ENCODE measurements around the gene CTTN. TPM values are rescaled to one million over a fixed set of nuclear protein-coding genes. Genes with fewer than 3 reads are reported as not detected.

CTTN gene
- total and polyA plus RNA-seq, 2 of the 13 experiments (the other 11 are each of a cell fraction or from before 2014, with no cell fraction given), result 84.4 to 114 TPM

DNA sequence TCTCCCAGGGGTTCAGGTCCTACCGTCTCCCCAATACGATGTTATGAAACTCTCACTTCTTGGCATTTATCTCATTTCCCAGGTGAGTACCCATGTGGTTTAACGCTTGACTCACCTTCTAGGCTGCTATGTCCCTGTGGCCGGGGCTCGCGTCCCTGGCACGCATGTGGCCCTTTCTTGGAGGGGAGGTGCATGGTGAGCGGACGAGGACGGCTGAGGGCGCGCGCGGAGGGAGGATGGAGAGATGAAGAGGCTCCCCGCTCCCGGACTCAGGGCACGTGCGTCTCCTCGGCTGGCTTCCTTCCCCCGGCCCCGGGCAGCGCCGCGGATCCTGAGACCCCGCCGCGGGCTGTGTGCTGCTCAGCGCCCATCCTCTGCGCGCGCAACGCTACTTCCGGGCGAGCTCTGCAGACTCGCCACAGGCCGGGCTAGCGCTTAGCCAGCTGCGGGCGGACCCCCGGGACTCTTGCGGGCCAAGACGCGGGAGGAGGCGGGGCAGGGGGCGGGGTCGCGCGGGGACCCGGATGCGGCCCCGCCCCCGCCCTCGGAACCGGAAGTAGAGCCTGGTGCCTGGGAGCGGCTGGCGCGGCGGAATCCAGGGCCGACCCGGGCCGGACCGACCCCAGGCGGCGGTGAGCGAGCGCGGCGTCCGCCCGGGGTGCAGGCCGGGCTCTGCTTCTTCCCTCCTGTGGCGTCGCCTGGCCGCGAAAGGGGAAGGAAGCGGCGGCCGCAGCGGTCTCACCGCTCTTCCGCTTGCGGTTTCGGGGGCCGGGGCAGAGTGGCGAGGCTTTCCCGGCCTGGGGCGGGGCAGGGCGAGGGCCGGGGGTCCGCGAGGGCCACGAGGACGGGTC, at the start of gene CTTN (continued):
- TF ChIP-seq, protein P1, sequence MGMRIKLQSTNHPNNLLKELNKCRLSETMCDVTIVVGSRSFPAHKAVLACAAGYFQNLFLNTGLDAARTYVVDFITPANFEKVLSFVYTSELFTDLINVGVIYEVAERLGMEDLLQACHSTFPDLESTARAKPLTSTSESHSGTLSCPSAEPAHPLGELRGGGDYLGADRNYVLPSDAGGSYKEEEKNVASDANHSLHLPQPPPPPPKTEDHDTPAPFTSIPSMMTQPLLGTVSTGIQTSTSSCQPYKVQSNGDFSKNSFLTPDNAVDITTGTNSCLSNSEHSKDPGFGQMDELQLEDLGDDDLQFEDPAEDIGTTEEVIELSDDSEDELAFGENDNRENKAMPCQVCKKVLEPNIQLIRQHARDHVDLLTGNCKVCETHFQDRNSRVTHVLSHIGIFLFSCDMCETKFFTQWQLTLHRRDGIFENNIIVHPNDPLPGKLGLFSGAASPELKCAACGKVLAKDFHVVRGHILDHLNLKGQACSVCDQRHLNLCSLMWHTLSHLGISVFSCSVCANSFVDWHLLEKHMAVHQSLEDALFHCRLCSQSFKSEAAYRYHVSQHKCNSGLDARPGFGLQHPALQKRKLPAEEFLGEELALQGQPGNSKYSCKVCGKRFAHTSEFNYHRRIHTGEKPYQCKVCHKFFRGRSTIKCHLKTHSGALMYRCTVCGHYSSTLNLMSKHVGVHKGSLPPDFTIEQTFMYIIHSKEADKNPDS (CRISPR knock-in tag; IDR thresholded peaks at IDR 0.05), result peak; percentile 53; the same call in 1 of the 2 replicates
- TF ChIP-seq MBD4 (IDR thresholded peaks at IDR 0.05; ENCODE audit: borderline replicate concordance, low read length) (no peak), POGZ (CRISPR knock-in tag; IDR thresholded peaks at IDR 0.05) (no peak; the same call in 1 of the 2 replicates), ZNF260 (CRISPR knock-in tag; IDR thresholded peaks at IDR 0.05; ENCODE audit: borderline replicate concordance, low read depth) (no peak), CREB1 (IDR thresholded peaks at IDR 0.05) (no peak), CREB1 (CRISPR knock-in tag; IDR thresholded peaks at IDR 0.05) (no peak), CBX2 (IDR thresholded peaks at IDR 0.05; ENCODE audit: low read depth, low read length) (no peak), CBX2 (CRISPR knock-in tag; IDR thresholded peaks at IDR 0.05; ENCODE audit: low read depth) (no peak), NFIC (IDR thresholded peaks at IDR 0.05; ENCODE audit: low read length) (no peak)
- TF ChIP-seq, protein P2, sequence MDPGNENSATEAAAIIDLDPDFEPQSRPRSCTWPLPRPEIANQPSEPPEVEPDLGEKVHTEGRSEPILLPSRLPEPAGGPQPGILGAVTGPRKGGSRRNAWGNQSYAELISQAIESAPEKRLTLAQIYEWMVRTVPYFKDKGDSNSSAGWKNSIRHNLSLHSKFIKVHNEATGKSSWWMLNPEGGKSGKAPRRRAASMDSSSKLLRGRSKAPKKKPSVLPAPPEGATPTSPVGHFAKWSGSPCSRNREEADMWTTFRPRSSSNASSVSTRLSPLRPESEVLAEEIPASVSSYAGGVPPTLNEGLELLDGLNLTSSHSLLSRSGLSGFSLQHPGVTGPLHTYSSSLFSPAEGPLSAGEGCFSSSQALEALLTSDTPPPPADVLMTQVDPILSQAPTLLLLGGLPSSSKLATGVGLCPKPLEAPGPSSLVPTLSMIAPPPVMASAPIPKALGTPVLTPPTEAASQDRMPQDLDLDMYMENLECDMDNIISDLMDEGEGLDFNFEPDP (CRISPR knock-in tag; conservative IDR thresholded peaks at IDR 0.05), result 0 out of 2 replicates have a peak, but pooled peaks have one; percentile 68
- TF ChIP-seq, protein P3, sequence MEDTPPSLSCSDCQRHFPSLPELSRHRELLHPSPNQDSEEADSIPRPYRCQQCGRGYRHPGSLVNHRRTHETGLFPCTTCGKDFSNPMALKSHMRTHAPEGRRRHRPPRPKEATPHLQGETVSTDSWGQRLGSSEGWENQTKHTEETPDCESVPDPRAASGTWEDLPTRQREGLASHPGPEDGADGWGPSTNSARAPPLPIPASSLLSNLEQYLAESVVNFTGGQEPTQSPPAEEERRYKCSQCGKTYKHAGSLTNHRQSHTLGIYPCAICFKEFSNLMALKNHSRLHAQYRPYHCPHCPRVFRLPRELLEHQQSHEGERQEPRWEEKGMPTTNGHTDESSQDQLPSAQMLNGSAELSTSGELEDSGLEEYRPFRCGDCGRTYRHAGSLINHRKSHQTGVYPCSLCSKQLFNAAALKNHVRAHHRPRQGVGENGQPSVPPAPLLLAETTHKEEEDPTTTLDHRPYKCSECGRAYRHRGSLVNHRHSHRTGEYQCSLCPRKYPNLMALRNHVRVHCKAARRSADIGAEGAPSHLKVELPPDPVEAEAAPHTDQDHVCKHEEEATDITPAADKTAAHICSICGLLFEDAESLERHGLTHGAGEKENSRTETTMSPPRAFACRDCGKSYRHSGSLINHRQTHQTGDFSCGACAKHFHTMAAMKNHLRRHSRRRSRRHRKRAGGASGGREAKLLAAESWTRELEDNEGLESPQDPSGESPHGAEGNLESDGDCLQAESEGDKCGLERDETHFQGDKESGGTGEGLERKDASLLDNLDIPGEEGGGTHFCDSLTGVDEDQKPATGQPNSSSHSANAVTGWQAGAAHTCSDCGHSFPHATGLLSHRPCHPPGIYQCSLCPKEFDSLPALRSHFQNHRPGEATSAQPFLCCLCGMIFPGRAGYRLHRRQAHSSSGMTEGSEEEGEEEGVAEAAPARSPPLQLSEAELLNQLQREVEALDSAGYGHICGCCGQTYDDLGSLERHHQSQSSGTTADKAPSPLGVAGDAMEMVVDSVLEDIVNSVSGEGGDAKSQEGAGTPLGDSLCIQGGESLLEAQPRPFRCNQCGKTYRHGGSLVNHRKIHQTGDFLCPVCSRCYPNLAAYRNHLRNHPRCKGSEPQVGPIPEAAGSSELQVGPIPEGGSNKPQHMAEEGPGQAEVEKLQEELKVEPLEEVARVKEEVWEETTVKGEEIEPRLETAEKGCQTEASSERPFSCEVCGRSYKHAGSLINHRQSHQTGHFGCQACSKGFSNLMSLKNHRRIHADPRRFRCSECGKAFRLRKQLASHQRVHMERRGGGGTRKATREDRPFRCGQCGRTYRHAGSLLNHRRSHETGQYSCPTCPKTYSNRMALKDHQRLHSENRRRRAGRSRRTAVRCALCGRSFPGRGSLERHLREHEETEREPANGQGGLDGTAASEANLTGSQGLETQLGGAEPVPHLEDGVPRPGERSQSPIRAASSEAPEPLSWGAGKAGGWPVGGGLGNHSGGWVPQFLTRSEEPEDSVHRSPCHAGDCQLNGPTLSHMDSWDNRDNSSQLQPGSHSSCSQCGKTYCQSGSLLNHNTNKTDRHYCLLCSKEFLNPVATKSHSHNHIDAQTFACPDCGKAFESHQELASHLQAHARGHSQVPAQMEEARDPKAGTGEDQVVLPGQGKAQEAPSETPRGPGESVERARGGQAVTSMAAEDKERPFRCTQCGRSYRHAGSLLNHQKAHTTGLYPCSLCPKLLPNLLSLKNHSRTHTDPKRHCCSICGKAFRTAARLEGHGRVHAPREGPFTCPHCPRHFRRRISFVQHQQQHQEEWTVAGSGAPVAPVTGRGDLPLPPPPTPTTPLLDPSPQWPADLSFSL (CRISPR knock-in tag; IDR thresholded peaks at IDR 0.05), result no peak
- TF ChIP-seq, protein P4, sequence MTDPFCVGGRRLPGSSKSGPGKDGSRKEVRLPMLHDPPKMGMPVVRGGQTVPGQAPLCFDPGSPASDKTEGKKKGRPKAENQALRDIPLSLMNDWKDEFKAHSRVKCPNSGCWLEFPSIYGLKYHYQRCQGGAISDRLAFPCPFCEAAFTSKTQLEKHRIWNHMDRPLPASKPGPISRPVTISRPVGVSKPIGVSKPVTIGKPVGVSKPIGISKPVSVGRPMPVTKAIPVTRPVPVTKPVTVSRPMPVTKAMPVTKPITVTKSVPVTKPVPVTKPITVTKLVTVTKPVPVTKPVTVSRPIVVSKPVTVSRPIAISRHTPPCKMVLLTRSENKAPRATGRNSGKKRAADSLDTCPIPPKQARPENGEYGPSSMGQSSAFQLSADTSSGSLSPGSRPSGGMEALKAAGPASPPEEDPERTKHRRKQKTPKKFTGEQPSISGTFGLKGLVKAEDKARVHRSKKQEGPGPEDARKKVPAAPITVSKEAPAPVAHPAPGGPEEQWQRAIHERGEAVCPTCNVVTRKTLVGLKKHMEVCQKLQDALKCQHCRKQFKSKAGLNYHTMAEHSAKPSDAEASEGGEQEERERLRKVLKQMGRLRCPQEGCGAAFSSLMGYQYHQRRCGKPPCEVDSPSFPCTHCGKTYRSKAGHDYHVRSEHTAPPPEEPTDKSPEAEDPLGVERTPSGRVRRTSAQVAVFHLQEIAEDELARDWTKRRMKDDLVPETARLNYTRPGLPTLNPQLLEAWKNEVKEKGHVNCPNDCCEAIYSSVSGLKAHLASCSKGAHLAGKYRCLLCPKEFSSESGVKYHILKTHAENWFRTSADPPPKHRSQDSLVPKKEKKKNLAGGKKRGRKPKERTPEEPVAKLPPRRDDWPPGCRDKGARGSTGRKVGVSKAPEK (CRISPR knock-in tag; IDR thresholded peaks at IDR 0.05; ENCODE audit: borderline replicate concordance), result no peak
- TF ChIP-seq, protein P5, sequence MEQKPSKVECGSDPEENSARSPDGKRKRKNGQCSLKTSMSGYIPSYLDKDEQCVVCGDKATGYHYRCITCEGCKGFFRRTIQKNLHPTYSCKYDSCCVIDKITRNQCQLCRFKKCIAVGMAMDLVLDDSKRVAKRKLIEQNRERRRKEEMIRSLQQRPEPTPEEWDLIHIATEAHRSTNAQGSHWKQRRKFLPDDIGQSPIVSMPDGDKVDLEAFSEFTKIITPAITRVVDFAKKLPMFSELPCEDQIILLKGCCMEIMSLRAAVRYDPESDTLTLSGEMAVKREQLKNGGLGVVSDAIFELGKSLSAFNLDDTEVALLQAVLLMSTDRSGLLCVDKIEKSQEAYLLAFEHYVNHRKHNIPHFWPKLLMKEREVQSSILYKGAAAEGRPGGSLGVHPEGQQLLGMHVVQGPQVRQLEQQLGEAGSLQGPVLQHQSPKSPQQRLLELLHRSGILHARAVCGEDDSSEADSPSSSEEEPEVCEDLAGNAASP (CRISPR knock-in tag; IDR thresholded peaks at IDR 0.05; ENCODE audit: borderline replicate concordance), result no peak; the same call in 1 of the 2 replicates

Data from HepG2 (cell line).